ENCODE results near the gene SRGAP1.

The SRGAP1 gene

DNA sequence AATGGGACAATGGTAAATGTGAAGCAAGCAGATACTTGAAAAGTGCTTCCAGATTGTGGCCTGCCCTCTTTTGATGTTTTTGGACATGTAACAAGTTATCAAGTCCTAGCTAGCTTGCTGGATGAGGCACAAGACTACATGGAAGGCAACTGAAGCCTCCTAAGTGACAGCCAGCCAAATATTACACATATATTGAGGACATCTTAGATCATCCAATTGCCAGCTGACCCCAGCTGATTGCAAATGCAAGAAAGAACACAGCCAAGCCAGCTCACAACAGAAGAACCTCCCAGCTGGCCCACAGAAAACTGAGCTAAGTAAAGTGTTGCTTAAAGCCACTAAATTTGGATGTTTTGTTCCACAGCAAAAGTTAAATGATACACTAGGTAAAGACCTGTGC is 156.9 kb downstream of the SRGAP1 start:
- TF ChIP-seq, protein P1, sequence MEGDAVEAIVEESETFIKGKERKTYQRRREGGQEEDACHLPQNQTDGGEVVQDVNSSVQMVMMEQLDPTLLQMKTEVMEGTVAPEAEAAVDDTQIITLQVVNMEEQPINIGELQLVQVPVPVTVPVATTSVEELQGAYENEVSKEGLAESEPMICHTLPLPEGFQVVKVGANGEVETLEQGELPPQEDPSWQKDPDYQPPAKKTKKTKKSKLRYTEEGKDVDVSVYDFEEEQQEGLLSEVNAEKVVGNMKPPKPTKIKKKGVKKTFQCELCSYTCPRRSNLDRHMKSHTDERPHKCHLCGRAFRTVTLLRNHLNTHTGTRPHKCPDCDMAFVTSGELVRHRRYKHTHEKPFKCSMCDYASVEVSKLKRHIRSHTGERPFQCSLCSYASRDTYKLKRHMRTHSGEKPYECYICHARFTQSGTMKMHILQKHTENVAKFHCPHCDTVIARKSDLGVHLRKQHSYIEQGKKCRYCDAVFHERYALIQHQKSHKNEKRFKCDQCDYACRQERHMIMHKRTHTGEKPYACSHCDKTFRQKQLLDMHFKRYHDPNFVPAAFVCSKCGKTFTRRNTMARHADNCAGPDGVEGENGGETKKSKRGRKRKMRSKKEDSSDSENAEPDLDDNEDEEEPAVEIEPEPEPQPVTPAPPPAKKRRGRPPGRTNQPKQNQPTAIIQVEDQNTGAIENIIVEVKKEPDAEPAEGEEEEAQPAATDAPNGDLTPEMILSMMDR (IDR thresholded peaks at IDR 0.05; ENCODE audit: insufficient read depth, low read length): no peak
- TF ChIP-seq POLR2AphosphoS5 (IDR thresholded peaks at IDR 0.05; ENCODE audit: low read depth) (no peak), SPI1 (IDR thresholded peaks at IDR 0.05; ENCODE audit: borderline replicate concordance, low read depth) (no peak), GABPA (IDR thresholded peaks at IDR 0.05; ENCODE audit: low read depth) (no peak)
- TF ChIP-seq, protein P2, sequence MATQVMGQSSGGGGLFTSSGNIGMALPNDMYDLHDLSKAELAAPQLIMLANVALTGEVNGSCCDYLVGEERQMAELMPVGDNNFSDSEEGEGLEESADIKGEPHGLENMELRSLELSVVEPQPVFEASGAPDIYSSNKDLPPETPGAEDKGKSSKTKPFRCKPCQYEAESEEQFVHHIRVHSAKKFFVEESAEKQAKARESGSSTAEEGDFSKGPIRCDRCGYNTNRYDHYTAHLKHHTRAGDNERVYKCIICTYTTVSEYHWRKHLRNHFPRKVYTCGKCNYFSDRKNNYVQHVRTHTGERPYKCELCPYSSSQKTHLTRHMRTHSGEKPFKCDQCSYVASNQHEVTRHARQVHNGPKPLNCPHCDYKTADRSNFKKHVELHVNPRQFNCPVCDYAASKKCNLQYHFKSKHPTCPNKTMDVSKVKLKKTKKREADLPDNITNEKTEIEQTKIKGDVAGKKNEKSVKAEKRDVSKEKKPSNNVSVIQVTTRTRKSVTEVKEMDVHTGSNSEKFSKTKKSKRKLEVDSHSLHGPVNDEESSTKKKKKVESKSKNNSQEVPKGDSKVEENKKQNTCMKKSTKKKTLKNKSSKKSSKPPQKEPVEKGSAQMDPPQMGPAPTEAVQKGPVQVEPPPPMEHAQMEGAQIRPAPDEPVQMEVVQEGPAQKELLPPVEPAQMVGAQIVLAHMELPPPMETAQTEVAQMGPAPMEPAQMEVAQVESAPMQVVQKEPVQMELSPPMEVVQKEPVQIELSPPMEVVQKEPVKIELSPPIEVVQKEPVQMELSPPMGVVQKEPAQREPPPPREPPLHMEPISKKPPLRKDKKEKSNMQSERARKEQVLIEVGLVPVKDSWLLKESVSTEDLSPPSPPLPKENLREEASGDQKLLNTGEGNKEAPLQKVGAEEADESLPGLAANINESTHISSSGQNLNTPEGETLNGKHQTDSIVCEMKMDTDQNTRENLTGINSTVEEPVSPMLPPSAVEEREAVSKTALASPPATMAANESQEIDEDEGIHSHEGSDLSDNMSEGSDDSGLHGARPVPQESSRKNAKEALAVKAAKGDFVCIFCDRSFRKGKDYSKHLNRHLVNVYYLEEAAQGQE (IDR thresholded peaks at IDR 0.05; ENCODE audit: insufficient replicate concordance, low read depth): no peak
- Histone ChIP-seq H3K4me3 (replicated peaks; ENCODE audit: insufficient read depth, low read length) (no peak overlapping the region), H3K27ac (replicated peaks) (no peak overlapping the region), H3K27me3 (ENCODE audit: insufficient read depth, poor library complexity, severe bottlenecking) (no peaks in the 10 kb centered on the region)
- DNase-seq (ENCODE audit: low read depth in 1 of 2, low spot score in 1 of 2): no peak

DNA sequence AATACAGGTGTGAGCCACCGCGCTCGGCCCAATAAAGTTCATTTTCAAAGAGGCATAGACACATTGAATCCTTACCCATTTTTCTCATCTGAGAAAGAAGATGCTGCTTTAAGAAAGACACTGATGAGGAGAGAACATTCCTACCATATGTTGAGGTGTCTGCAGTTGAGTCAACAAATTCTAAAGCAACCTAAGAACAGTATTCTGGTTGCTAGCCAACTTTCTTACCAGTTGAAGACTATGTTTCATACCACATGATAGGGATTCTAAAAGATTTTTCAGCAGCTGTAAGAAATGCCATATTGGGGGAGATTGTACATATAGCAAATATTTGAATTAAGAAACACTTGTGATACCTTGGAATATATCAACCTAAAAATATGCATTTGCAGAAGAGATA is 160.1 kb downstream of the SRGAP1 start:
- H3K27me3 ChIP-seq (ENCODE audit: insufficient read depth, poor library complexity, severe bottlenecking): no peaks in the 10 kb centered on the region
- no peak overlapping the region for H3K27ac ChIP-seq (replicated peaks)
- H3K4me3 ChIP-seq (replicated peaks; ENCODE audit: insufficient read depth, low read length): no peak overlapping the region
- no peak for DNase-seq (ENCODE audit: low read depth in 1 of 2, low spot score in 1 of 2)
- TF ChIP-seq POLR2AphosphoS5 (IDR thresholded peaks at IDR 0.05; ENCODE audit: low read depth): no peak
- TF ChIP-seq, protein P1 (IDR thresholded peaks at IDR 0.05; ENCODE audit: insufficient read depth, low read length): no peak
- TF ChIP-seq SPI1 (IDR thresholded peaks at IDR 0.05; ENCODE audit: borderline replicate concordance, low read depth): no peak
- TF ChIP-seq, protein P2 (IDR thresholded peaks at IDR 0.05; ENCODE audit: insufficient replicate concordance, low read depth): no peak
- TF ChIP-seq GABPA (IDR thresholded peaks at IDR 0.05; ENCODE audit: low read depth): no peak

DNA sequence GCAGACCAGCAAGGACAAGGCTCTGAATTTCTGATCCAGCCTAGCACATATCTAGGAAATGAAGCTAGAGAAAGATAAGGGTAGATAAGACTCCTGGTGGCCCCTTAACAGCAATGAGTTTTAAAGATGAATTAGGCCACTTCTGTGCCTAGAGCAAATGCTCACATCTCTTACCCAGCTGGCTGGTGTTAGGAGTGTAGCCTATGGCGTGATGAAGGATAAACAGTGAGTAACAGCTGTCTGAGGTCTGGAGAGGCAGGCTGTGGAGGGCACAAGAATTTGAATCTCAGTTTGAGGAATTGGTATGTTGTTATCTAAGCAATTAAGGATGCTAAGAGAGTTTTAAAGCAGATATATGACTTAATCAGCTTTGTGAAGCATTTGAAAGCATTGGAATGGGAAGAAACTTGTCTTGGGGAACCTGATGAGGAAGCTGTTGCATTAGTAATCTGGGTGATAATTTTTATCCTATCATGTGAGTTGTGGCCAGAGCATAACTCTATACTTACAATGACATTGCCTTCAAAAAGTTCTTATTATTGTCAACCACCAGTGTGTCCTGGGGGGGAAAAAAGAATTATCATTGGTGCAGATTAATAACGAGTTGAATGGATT is 161.8 kb downstream of the SRGAP1 start:
- no peak for TF ChIP-seq GABPA (IDR thresholded peaks at IDR 0.05; ENCODE audit: low read depth)
- TF ChIP-seq, protein P1 (IDR thresholded peaks at IDR 0.05; ENCODE audit: insufficient read depth, low read length): no peak
- TF ChIP-seq, protein P2 (IDR thresholded peaks at IDR 0.05; ENCODE audit: insufficient replicate concordance, low read depth): no peak
- no peak for TF ChIP-seq POLR2AphosphoS5 (IDR thresholded peaks at IDR 0.05; ENCODE audit: low read depth)
- no peak for TF ChIP-seq SPI1 (IDR thresholded peaks at IDR 0.05; ENCODE audit: borderline replicate concordance, low read depth)
- DNase-seq (ENCODE audit: low read depth in 1 of 2, low spot score in 1 of 2): no peak
- H3K27me3 ChIP-seq (ENCODE audit: insufficient read depth, poor library complexity, severe bottlenecking): no peaks in the 10 kb centered on the region
- no peak overlapping the region for H3K4me3 ChIP-seq (replicated peaks; ENCODE audit: insufficient read depth, low read length)
- no peak overlapping the region for H3K27ac ChIP-seq (replicated peaks)

All from HL-60 (cell line).